HFFc6 (cell line): ENCODE results near the gene SOX18. TPM values are rescaled to one million over a fixed set of nuclear protein-coding genes. Genes with fewer than 3 reads are reported as not detected.

Experiments
- DNase-seq: peaks from one replicate; pipeline ENCODE4 v3.0.0-alpha.2; 2018
- H3K27ac Mint-ChIP-seq: 2 replicates; pipeline ENCODE4 v1.8.0; 2020; ENCODE audit warnings: mild to moderate bottlenecking, mixed read lengths
- H3K27me3 Mint-ChIP-seq: 2 replicates; pipeline ENCODE4 v1.8.0; 2021; ENCODE audit warnings: mild to moderate bottlenecking, moderate library complexity, mixed read lengths; ENCODE audit not compliant: insufficient read depth
- H3K36me3 Mint-ChIP-seq: 2 replicates; pipeline ENCODE4 v1.8.0; 2021; ENCODE audit warnings: low read depth, mixed read lengths
- H3K4me1 Mint-ChIP-seq: 2 replicates; pipeline ENCODE4 v1.8.0; 2020; ENCODE audit warnings: low read depth, mixed read lengths
- H3K4me3 Mint-ChIP-seq: 2 replicates; pipeline ENCODE4 v1.8.0; 2020; ENCODE audit warnings: mild to moderate bottlenecking, moderate library complexity, mixed read lengths
- H3K9me3 Mint-ChIP-seq: 2 replicates; pipeline ENCODE4 v1.8.0; 2020; ENCODE audit warnings: mild to moderate bottlenecking, mixed read lengths
- CTCF ChIP-seq: fragments of 200-600 bp; sonication (generic); IDR thresholded peaks from 2 replicates; pipeline ENCODE4 v1.5.0; 2021; ENCODE audit warnings: antibody characterized with exemption, mild to moderate bottlenecking
- long read RNA-seq: library from polyadenylated mRNA; unstranded; transcript quantifications from one replicate; pipeline ENCODE4 v2.0.0, GENCODE V29; 2019
- total RNA-seq, 6 experiments: library from RNA; stranded (reverse); fragmentation: NEBNext Ultra II Directional; extraction: Animal tissue kit (Norgen Biotek cat#: 25700); gene quantifications; 2 replicates in 1 of 6; 3 replicates in 5 of 6; pipeline ENCODE4 v1.2.3, GENCODE V29; 2021

Gene SOX18
- total RNA-seq, result under 1 TPM in 2 of 6 experiments, not detected in 4; 0.10 to 0.17 TPM
- long read RNA-seq, result 0 reads

- H3K27me3 Mint-ChIP-seq, result peaks cover 14% of the 10 kb centered on the region
- H3K9me3 Mint-ChIP-seq, result no peaks in the 10 kb centered on the region
- H3K27ac Mint-ChIP-seq, result no peak within 1 kb of the TSS
- H3K36me3 Mint-ChIP-seq, result no peaks in the 10 kb centered on the region
- no peak for DNase-seq
- no peak within 1 kb of the TSS for H3K4me3 Mint-ChIP-seq
- TF ChIP-seq CTCF, result no peak
- peaks cover 10% of the 10 kb centered on the region for H3K4me1 Mint-ChIP-seq
Observed at GRCh38 chr20:64049060-64049877, at the start of gene SOX18. Gene SOX18 (minus strand): TSS chr20:64049639. CDS start chr20:64049516, 123 bp downstream.

GRCh38 chr20:64098471-64099013, 49.1 kb upstream of the SOX18 start:
- no peak overlapping the region for H3K27ac Mint-ChIP-seq
- peaks cover 5% of the 10 kb centered on the region for H3K9me3 Mint-ChIP-seq
- no peak for TF ChIP-seq CTCF
- no peak overlapping the region for H3K4me3 Mint-ChIP-seq
- peaks cover 26% of the 10 kb centered on the region for H3K27me3 Mint-ChIP-seq
- DNase-seq, result no peak
- H3K4me1 Mint-ChIP-seq, result no peaks in the 10 kb centered on the region
- H3K36me3 Mint-ChIP-seq, result no peaks in the 10 kb centered on the region; the same call in 1 of the 2 replicates

GRCh38 chr20:64096535-64096934, 47.1 kb upstream of the SOX18 start:
- no peak for TF ChIP-seq CTCF
- H3K4me3 Mint-ChIP-seq, result no peak overlapping the region
- H3K27ac Mint-ChIP-seq, result no peak overlapping the region
- H3K9me3 Mint-ChIP-seq, result peaks cover 5% of the 10 kb centered on the region
- DNase-seq, result no peak
- no peaks in the 10 kb centered on the region for H3K4me1 Mint-ChIP-seq
- H3K36me3 Mint-ChIP-seq, result no peaks in the 10 kb centered on the region; the same call in 1 of the 2 replicates
- H3K27me3 Mint-ChIP-seq, result peaks cover 18% of the 10 kb centered on the region

- Mint-ChIP-seq H3K9me3 (peaks cover 5% of the 10 kb centered on the region), H3K4me1 (no peaks in the 10 kb centered on the region), H3K36me3 (no peaks in the 10 kb centered on the region; the same call in 1 of the 2 replicates), H3K27ac (no peak overlapping the region), H3K27me3 (peaks cover 15% of the 10 kb centered on the region), H3K4me3 (no peak overlapping the region)
- TF ChIP-seq CTCF, result no peak
- DNase-seq, result no peak
Observed at GRCh38 chr20:64095927-64096326, 46.5 kb upstream of the SOX18 start.

- Mint-ChIP-seq H3K36me3 (no peaks in the 10 kb centered on the region; the same call in 1 of the 2 replicates), H3K4me1 (no peaks in the 10 kb centered on the region), H3K27me3 (peaks cover 10% of the 10 kb centered on the region), H3K9me3 (peaks cover 5% of the 10 kb centered on the region), H3K27ac (no peak overlapping the region), H3K4me3 (no peak overlapping the region)
- TF ChIP-seq CTCF, result no peak
- no peak for DNase-seq
Observed at GRCh38 chr20:64095455-64095854, 46.0 kb upstream of the SOX18 start.
